Measurements from ENCODE around the gene PZP.

- TF ChIP-seq CTCF (conservative IDR thresholded peaks at IDR 0.05; ENCODE audit: low read depth in 2 of 2) (no peak), EZH2phosphoT487 (IDR thresholded peaks at IDR 0.05; ENCODE audit: unreplicated experiment) (no peak)
Measured at GRCh38 chr12:9107542-9107873, 100.7 kb downstream of the PZP start.

Data from GM23338 (cell line).